Stimulated activated naive CD8-positive, alpha-beta T cell treated with anti-CD3 and anti-CD28 coated beads, Interleukin-15, amount 100 ng/mL, for 72 hours (primary cell): Measurements from ENCODE around the gene NDRG3.
A peak's percentile ranks its signal among the peaks of the same experiment; 100 is the strongest.
"Not testable (repeated sequence)": the region's sequence is repeated elsewhere in the genome, so short reads cannot be mapped to it uniquely, and the experiment has no call there.

ENCODE experiments used
- ATAC-seq: fragments of 150-1000 bp; cut with Tn5 transposase; 2 replicates; pipeline ENCODE4 v1.10.0; 2021; ENCODE audit warnings: mild to moderate bottlenecking, moderate library complexity
- DNase-seq, 2 donors: peaks; one replicate each; pipeline ENCODE4 v3.0.0; 2021 to 2022
- H3K27ac Mint-ChIP-seq, 2 donors: one replicate each; pipeline ENCODE4 v1.8.0; 2022; ENCODE audit warnings: mild to moderate bottlenecking in 2 of 2, mixed read lengths in 2 of 2, moderate library complexity in 2 of 2
- H3K27me3 Mint-ChIP-seq: one replicate; pipeline ENCODE4 v1.8.0; 2022; ENCODE audit warnings: mixed read lengths
- H3K4me1 Mint-ChIP-seq: one replicate; pipeline ENCODE4 v1.8.0; 2022; ENCODE audit warnings: mild to moderate bottlenecking, mixed read lengths
- H3K4me3 Mint-ChIP-seq, 2 donors: one replicate each; pipeline ENCODE4 v1.8.0; 2022; ENCODE audit warnings: mild to moderate bottlenecking in 2 of 2, mixed read lengths in 2 of 2, moderate library complexity in 1 of 2
- H3K9me3 Mint-ChIP-seq, 2 donors: one replicate each; pipeline ENCODE4 v1.8.0; 2022; ENCODE audit warnings: mixed read lengths in 2 of 2

The NDRG3 gene

DNA sequence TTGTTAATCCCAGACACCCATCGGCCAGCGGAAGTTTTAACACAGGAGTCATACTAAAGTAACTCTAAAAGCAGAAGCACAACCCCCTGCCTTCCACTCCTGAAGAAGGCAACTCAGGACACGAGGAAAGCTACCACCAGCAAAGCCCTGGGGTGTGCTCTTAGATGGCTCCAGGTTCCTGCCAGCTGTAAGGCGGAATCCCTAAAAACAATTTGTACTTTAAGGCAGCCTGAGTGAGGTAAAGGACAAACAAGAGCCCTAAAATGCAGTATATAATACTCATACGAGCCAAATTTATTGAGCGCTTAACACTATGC is 8.7 kb downstream of the NDRG3 start:
- ATAC-seq (no peak), DNase-seq (no peak)
- Mint-ChIP-seq H3K27ac (peak overlapping the region in 1 of 2 donors; percentile 11), H3K9me3 (no peaks in the 10 kb centered on the region), H3K4me3 (no peak overlapping the region), H3K4me1 (peaks cover 42% of the 10 kb centered on the region), H3K27me3 (no peaks in the 10 kb centered on the region)

DNA sequence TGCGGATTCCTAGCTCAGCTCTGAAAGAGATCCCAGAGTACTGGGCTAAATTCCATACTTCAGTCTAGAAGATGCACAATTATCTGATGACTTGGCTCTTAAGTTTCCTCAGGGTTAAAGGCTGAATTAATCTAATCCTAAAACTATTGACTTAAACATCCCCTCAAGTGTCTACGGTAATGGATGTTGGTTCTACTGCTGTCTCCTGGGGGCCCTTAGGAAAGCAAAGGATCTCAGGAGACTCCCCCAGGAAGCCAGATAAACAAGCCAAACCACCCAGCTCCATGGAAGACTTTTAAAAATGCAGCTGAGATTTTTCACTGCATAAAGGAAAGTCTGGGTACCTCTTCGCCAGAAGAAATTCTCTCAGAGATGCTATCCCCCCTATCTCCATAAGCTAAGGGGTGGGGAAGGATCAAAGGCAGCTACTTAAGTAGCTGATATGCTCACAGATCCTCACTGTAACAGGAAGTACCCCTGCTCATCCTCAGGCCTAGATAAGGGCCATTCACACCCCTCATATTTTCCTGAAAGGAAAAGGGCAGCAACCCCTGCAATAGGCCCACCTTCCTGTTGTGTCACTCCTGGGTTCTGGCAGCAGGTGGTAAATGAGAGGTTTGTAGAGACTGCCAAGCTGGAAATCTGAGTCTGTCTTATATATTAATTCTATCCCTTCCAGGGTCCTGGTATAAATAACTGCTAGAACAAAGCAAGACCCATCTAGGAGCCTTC is 9.3 kb downstream of the NDRG3 start:
- Mint-ChIP-seq H3K4me3 (no peak overlapping the region), H3K9me3 (no peaks in the 10 kb centered on the region), H3K4me1 (peaks cover 41% of the 10 kb centered on the region), H3K27ac (peak overlapping the region in 1 of 2 donors; percentile 11), H3K27me3 (no peaks in the 10 kb centered on the region)
- DNase-seq (no peak), ATAC-seq (no peak)

DNA sequence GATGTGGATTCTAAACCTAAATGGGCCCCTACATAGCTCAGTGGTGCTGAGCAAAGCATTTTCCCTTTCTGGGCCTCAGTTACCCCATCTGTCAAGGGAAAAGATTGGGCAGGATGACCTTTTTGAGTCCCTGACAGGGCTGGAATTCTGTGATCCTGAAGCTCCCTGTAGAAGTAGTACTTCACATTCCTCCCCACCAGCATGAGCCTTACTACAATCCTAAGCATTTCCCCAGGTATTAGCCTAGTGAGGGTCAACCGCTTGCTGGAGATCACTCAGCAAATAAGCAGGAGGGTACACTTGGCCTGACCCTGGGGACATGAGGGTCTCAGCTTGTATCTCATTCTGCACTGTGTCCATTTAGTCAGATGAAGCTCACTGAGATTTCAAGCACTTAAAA is 13.4 kb downstream of the NDRG3 start:
- no peak for DNase-seq

DNA sequence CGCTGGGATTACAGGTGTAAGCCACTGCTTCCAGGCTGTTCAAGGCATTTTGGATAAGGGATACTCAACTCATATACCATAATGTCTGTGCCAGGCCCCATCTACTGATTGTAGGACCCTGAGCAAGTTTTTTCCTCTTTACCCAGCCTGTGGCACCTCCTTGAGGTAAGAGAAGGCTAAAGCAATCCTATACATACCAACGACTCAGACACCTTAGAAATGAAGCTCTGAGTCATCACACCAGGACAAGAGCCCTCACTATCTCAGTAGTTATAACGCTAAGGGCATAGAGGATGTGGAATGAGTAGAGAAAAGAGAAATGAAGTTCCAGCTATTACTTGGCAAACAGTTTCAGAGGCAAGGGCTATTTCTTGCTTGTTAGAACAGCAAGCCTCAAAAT is 16.9 kb downstream of the NDRG3 start:
- Mint-ChIP-seq H3K27me3 (no peaks in the 10 kb centered on the region), H3K9me3 (no peaks in the 10 kb centered on the region), H3K27ac (no peak overlapping the region), H3K4me3 (no peak overlapping the region), H3K4me1 (peaks cover 31% of the 10 kb centered on the region)
- DNase-seq (peak in 1 of 2 donors; percentile 26), ATAC-seq (peak; percentile 90)

More for the DNA sequence above, 13.4 kb downstream of the NDRG3 start:
- Mint-ChIP-seq H3K27ac (no peak overlapping the region), H3K4me1 (peaks cover 50% of the 10 kb centered on the region), H3K9me3 (no peaks in the 10 kb centered on the region), H3K4me3 (peak overlapping the region in 1 of 2 donors; percentile 33), H3K27me3 (no peaks in the 10 kb centered on the region)
- ATAC-seq: no peak

DNA sequence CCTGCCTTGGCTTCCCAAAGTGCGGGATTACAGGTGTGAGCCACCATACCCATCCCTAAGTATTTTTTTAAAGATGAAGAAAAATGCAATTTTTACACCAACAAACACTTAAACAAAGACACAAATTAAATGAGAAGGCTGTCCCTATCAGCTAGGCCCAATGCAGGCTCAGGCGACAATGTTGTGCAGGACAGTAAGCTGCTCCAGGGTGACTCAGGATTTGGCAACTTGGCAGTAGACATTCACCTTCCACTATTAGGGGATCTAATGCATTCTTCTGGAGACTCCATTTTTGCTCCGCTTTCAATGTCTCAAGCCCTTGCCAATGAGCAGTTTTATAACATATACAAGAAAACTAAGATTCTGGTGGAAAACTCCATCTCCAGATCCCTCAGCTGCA is 19.7 kb downstream of the NDRG3 start:
- no peak for ATAC-seq
- DNase-seq: no peak
- Mint-ChIP-seq H3K27me3 (no peaks in the 10 kb centered on the region), H3K4me1 (peaks cover 14% of the 10 kb centered on the region), H3K9me3 (no peaks in the 10 kb centered on the region), H3K27ac (no peak overlapping the region), H3K4me3 (no peak overlapping the region)

DNA sequence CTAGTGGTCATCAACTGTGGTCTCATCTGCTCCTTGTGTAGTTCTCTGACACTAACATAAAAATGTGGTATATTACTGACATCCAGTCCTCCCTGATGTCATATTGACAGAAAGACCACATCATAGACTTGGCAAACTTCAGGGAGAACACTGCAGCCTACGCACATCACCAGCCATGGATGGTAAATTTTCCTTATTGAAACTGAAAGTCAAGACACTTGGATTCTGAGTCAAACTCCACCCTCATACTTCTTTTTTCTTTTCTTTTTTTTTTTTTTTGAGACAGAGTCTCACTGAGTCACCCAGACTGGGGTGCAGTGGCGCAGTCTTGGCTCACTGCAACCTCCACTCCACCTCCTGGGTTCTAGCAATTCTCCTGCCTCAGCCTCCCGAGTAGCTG is 25.4 kb downstream of the NDRG3 start:
- Mint-ChIP-seq H3K27me3 (no peaks in the 10 kb centered on the region), H3K4me1 (peaks cover 15% of the 10 kb centered on the region), H3K9me3 (no peaks in the 10 kb centered on the region), H3K27ac (no peak overlapping the region), H3K4me3 (no peak overlapping the region)
- ATAC-seq (peak; percentile 91), DNase-seq (peak in 1 of 2 donors; percentile 21)

DNA sequence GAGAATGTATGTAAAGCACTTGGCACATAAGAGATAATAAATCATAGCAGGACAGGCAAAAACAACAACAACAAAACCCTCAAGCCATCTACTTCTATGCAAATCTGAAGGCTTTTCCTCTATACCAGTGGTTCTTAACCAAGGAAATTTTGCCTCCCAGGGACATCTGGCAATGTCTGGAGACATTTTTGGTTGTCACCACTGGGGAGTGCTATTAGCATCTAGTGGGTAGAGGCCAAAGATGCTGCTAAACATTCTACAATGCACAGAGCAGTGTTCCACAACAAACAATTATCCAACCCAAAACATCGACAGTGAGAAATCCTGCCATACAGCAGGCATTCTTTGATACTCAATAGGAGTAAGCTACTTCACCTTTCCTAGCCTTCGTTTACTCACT is 28.2 kb downstream of the NDRG3 start:
- DNase-seq (peak in 1 of 2 donors; percentile 2), ATAC-seq (no peak)
- Mint-ChIP-seq H3K27me3 (no peaks in the 10 kb centered on the region), H3K4me3 (no peak overlapping the region), H3K9me3 (no peaks in the 10 kb centered on the region), H3K4me1 (peaks cover 15% of the 10 kb centered on the region), H3K27ac (no peak overlapping the region)

DNA sequence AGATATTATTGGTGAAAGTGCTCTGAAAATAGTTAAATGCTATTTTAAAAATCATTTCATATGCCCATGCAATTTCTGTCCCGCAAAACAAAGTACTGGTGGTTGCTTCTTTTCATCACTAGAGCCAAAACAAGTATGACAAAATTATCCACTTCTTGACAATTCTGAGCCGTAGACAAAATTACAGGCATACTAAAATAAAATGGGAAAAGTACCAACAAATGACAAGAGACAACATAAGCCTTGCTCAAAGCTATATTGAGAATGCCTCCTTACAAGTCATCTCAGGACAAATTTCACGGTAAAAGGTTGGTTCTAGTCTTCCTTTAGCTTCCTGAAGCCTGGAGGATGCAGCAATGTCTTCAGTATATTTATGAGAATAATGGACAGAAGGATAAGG is 28.9 kb downstream of the NDRG3 start:
- DNase-seq (no peak), ATAC-seq (no peak)
- H3K4me3 Mint-ChIP-seq: no peak overlapping the region
- peaks cover 15% of the 10 kb centered on the region for H3K4me1 Mint-ChIP-seq
- H3K27me3 Mint-ChIP-seq: no peaks in the 10 kb centered on the region
- no peak overlapping the region for H3K27ac Mint-ChIP-seq
- no peaks in the 10 kb centered on the region for H3K9me3 Mint-ChIP-seq

DNA sequence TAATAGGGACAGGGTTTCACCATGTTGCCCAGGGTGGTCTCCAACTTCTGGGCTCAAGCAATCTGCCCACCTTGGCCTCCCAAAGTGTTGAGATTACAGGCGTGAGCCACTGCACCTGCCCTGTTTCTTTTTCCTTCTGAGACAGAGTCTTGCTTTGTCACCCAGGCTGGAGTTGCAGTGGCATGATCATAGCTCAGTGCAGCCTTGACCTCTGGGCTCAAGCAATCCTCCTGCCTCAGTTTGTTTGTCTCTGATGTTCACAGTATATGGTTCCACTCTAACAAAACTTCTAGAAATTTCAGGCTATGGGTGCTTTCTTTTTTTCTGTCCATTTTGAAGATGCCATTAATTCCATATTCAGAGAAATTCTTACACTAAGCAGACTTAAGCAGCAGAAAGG is 33.1 kb downstream of the NDRG3 start:
- DNase-seq: no peak
- Mint-ChIP-seq H3K27ac (no peak overlapping the region), H3K27me3 (no peaks in the 10 kb centered on the region), H3K4me3 (no peak overlapping the region), H3K4me1 (no peaks in the 10 kb centered on the region), H3K9me3 (no peaks in the 10 kb centered on the region)
- ATAC-seq: no peak

DNA sequence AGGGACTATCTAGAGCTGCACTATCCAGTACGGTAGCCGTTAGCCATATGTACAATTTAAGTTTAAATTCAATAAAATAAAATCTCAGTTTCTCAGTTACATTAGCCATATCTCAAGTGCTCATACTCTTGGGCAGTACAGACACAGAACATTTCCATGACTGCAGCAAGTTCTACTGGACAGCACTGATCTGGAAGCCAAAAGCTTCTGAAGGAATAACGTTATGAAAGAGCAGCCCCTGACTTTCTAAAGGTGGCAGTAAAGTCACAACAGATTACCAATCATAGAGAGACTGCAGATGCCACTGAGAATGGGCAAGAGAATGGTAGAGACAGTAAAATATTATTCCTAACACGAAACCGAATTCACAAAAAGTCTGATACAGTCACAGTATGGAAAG is 36.8 kb downstream of the NDRG3 start:
- peak overlapping the region in 1 of 2 donors; percentile 78 for H3K27ac Mint-ChIP-seq
- H3K9me3 Mint-ChIP-seq: no peaks in the 10 kb centered on the region
- no peaks in the 10 kb centered on the region for H3K27me3 Mint-ChIP-seq
- H3K4me3 Mint-ChIP-seq: no peak overlapping the region
- DNase-seq (no peak), ATAC-seq (no peak)
- H3K4me1 Mint-ChIP-seq: no peaks in the 10 kb centered on the region

DNA sequence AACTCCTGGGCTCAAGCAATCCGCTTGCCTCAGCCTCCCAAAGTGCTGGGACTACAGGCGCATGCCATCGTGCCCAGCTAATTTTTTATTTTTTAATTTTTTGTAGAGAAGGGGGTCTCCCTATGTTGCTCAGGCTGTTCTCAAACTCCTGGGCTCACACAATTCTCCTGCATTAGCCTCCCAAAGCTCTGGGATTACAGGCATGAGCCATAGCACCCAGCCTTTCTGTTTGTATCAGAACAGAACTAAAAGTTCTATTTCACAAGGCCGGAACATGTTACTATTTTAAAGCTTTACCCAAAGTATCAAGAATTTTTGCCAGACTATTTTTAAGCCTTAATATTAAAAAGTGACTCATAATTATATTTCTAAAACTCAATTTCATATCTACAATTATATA is 42.4 kb downstream of the NDRG3 start:
- DNase-seq: no peak
- Mint-ChIP-seq H3K4me1 (no peaks in the 10 kb centered on the region), H3K9me3 (no peaks in the 10 kb centered on the region), H3K27ac (no peak overlapping the region), H3K4me3 (no peak overlapping the region), H3K27me3 (no peaks in the 10 kb centered on the region)
- ATAC-seq: no peak

DNA sequence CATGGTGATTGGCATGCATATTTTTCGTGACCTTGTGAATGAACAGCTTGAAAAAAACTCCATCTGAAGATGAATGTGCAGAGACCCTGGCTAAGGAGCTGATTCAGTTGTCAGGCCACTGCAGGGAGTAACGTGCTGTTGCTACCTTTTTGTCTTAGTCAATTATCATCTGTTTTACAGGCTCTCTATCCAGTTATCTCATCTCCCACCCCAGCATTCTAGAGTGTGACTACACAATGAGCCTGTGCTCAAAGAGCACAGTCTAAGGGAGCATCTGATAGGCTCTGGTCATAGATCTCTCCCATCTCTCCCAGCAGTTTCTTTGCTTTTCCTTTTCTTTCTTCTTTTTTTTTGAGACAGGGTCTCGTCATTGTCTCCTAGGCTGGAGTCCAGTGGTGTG is 45.5 kb downstream of the NDRG3 start:
- no peaks in the 10 kb centered on the region for H3K9me3 Mint-ChIP-seq
- H3K27me3 Mint-ChIP-seq: no peaks in the 10 kb centered on the region
- no peak overlapping the region for H3K4me3 Mint-ChIP-seq
- DNase-seq (no peak), ATAC-seq (no peak)
- H3K4me1 Mint-ChIP-seq: no peaks in the 10 kb centered on the region
- H3K27ac Mint-ChIP-seq: peak overlapping the region in 1 of 2 donors; percentile 15

DNA sequence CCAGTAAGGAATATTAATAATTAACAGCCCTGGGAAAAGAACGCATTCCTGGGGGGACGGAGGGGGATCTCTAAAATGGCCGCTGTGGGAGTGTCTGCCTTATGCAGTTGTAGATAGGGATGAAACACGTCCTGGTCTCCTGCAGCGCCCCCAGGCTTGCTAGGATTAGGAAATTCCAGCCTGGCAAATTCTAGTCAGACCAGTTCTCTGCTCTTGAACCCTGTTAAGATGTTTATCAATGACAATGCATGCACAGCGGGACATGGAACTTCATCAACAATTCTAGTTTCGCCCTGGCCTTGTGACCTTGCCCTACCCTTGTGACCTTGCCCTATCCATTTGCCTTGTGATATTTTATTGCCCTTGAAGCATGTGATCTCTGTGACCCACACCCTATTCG is 50.4 kb downstream of the NDRG3 start:
- not testable (repeated sequence) for H3K9me3 Mint-ChIP-seq, DNase-seq, H3K4me3 Mint-ChIP-seq, H3K4me1 Mint-ChIP-seq, H3K27ac Mint-ChIP-seq, ATAC-seq, H3K27me3 Mint-ChIP-seq

DNA sequence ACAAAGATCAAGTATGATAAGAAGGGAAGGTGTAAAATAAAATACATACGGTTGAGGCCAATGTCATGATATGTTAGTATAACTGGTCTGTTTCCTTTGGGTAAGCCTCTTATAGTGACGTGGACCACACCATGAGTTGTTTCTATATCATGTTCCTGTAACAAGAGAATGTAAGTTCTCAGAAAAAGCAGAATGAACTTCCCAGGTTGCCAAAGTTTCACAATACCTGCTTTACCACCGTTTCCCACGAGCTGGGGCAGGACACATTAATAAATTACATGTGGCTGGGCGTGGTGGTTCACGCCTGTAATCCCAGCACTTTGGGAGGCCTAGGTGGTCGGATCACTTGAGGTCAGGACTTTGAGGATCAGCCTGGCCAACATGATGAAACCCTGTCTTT is 57.3 kb downstream of the NDRG3 start:
- no peaks in the 10 kb centered on the region for H3K27me3 Mint-ChIP-seq
- no peak for DNase-seq
- no peaks in the 10 kb centered on the region for H3K9me3 Mint-ChIP-seq
- H3K4me1 Mint-ChIP-seq: no peaks in the 10 kb centered on the region
- no peak overlapping the region for H3K4me3 Mint-ChIP-seq
- no peak overlapping the region for H3K27ac Mint-ChIP-seq
- no peak for ATAC-seq

DNA sequence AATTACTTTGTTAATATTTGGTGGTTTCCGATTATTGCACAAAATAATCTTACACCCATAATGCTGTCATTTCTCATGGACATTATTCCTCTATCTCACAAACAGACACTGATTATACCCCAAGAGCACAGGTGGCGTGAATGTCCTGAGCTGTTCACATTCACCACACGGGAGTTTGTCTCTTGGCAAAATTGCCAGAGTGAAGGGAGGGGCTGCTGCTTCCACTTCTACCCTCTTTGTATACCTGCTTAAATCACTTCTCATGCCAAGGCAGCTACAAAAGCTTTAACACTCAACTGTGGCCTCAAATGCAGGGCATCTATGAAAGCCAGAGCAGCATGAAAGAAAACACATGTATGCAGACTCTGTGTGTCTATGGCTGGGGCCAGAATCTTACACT is 58.0 kb downstream of the NDRG3 start:
- DNase-seq (no peak), ATAC-seq (no peak)
- Mint-ChIP-seq H3K9me3 (no peaks in the 10 kb centered on the region), H3K27me3 (no peaks in the 10 kb centered on the region), H3K4me3 (no peak overlapping the region), H3K27ac (no peak overlapping the region), H3K4me1 (no peaks in the 10 kb centered on the region)

DNA sequence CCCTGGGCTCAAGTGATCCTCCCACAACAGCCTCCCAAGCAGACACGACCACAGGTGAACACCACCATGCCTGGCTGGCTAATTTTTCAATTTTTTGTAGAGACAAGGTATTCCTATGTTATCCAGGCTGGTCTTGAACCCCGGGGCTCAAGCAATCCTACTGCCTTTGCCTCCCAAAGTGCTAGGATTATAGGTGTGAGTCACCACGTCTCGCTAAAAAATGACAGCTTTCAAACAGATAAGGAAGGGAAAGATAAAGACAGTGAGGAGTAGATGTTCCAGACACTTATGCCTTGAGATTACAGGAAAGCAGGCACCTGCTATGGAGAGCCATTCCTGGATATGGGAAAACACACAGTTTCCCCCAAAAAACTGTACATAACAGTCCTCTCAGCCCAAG is 58.9 kb downstream of the NDRG3 start:
- H3K4me1 Mint-ChIP-seq: no peaks in the 10 kb centered on the region
- no peaks in the 10 kb centered on the region for H3K27me3 Mint-ChIP-seq
- H3K27ac Mint-ChIP-seq: no peak overlapping the region
- H3K9me3 Mint-ChIP-seq: no peaks in the 10 kb centered on the region
- DNase-seq (no peak), ATAC-seq (no peak)
- H3K4me3 Mint-ChIP-seq: no peak overlapping the region

DNA sequence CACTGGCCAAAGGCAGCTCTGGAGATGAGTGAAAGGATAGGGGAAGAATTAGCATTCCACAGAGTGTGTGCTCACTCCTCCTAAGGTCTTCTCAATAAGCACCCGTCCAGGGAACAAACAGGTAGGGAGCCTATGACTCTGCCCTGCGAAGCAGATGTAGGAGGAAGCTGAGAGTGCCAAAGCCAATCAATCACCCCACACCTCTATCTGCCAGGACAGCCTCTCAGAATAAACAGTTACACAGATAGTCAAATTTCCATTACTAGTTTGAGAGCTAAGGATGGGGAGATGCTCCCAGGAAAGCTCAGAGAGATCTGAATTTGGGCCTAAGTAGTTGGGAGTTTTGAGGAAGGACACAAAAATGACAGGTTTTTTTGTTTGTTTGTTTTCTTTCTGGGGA is 59.4 kb downstream of the NDRG3 start:
- DNase-seq (no peak), ATAC-seq (no peak)
- Mint-ChIP-seq H3K4me1 (no peaks in the 10 kb centered on the region), H3K9me3 (no peaks in the 10 kb centered on the region), H3K27me3 (no peaks in the 10 kb centered on the region), H3K27ac (no peak overlapping the region), H3K4me3 (no peak overlapping the region)
